Uterus (tissue), 4 donors: ENCODE results near the gene IFI6. TPM values are rescaled to one million over a fixed set of nuclear protein-coding genes. Genes with fewer than 3 reads are reported as not detected.

Experiments
- DNase-seq, 2 donors: peaks; one replicate each; pipeline ENCODE4 v3.0.0-alpha.2; 2019 to 2020
- H3K27ac ChIP-seq, 2 donors: fragments of 200-600 bp; sonication (generic); 1 replicate in 1 of 2; 2 replicates in 1 of 2; pipeline ENCODE4 v1.5.1; 2016 to 2018
- H3K27me3 ChIP-seq, 2 donors: fragments of 200-600 bp; sonication (generic); one replicate each; pipeline ENCODE4 v1.5.1; 2018 to 2019; ENCODE audit warnings: control low read depth in 1 of 2
- H3K36me3 ChIP-seq, 2 donors: fragments of 200-600 bp; sonication (generic); one replicate each; pipeline ENCODE4 v1.5.1; 2019; ENCODE audit warnings: control low read depth in 1 of 2
- H3K4me1 ChIP-seq, 2 donors: fragments of 200-600 bp; sonication (generic); one replicate each; pipeline ENCODE4 v1.5.1; 2018 to 2019; ENCODE audit warnings: control low read depth in 1 of 2
- H3K4me3 ChIP-seq, 2 donors: fragments of 200-600 bp; sonication (generic); 1 replicate in 1 of 2; 2 replicates in 1 of 2; pipeline ENCODE4 v1.5.1; 2018 to 2019; ENCODE audit warnings: mild to moderate bottlenecking in 1 of 2
- H3K9me3 ChIP-seq, 2 donors: fragments of 200-600 bp; sonication (generic); one replicate each; pipeline ENCODE4 v1.5.1; 2019; ENCODE audit warnings: control low read depth in 1 of 2
- CTCF ChIP-seq, 4 experiments: fragments of 200-600 bp in 2 of 4; fragments of 450-650 bp in 2 of 4; sonication (generic) in 2 of 4; IDR thresholded peaks; one replicate each; pipeline ENCODE4 v1.5.1; 2016 to 2019; ENCODE audit warnings: antibody characterized with exemption in 4 of 4, mild to moderate bottlenecking in 2 of 4, moderate library complexity in 1 of 4
- POLR2A ChIP-seq, 2 donors: fragments of 450-650 bp; IDR thresholded peaks; one replicate each; pipeline ENCODE4 v1.6.1; 2016; ENCODE audit warnings: antibody characterized with exemption in 2 of 2, mild to moderate bottlenecking in 1 of 2, moderate library complexity in 1 of 2
- intact Hi-C: fragments of 100-400 bp; cut with DNase I; formaldehyde crosslinking; loops from one replicate; pipeline ENCODE4 v1.15.1; 2023; ENCODE audit warnings: low total_unique reads
- total RNA-seq, 4 donors: library from RNA; depleted of rRNA in 3 of 4; stranded (reverse); fragments of >200 nt in 3 of 4; gene quantifications; one replicate each; pipeline versions ENCODE4 v1.1.0 to v1.2.4, GENCODE V29; 2014 to 2023
- donor health status: DM: yes; HTN: yes; CAD: no.

IFI6 gene
- total RNA-seq, 4 donors from 2014 or later: 64.4 to 103 (median 79.5) TPM

GRCh38 chr1:27648602-27649305 lies 23.2 kb downstream of the IFI6 start:
- Histone ChIP-seq H3K36me3 (no peaks in the 10 kb centered on the region), H3K27me3 (no peaks in the 10 kb centered on the region), H3K4me1 (no peaks in the 10 kb centered on the region), H3K4me3 (no peak overlapping the region), H3K27ac (no peak overlapping the region), H3K9me3 (no peaks in the 10 kb centered on the region)
- no peak for DNase-seq
- TF ChIP-seq CTCF (IDR thresholded peaks at IDR 0.05) (no peak), POLR2A (IDR thresholded peaks at IDR 0.05) (no peak)
- intact Hi-C loops: no loop called here

- no peaks in the 10 kb centered on the region for H3K4me1 ChIP-seq
- TF ChIP-seq CTCF (IDR thresholded peaks at IDR 0.05) (no peak), POLR2A (IDR thresholded peaks at IDR 0.05) (no peak)
- no peak overlapping the region for H3K4me3 ChIP-seq
- no peaks in the 10 kb centered on the region for H3K36me3 ChIP-seq
- no peak for DNase-seq
- intact Hi-C loops: no loop called here
- no peaks in the 10 kb centered on the region for H3K27me3 ChIP-seq
- H3K27ac ChIP-seq: no peak overlapping the region
- no peaks in the 10 kb centered on the region for H3K9me3 ChIP-seq
Observed at GRCh38 chr1:27647328-27647727, 24.7 kb downstream of the IFI6 start.

- Histone ChIP-seq H3K4me1 (no peaks in the 10 kb centered on the region), H3K27me3 (no peaks in the 10 kb centered on the region), H3K27ac (no peak overlapping the region), H3K36me3 (no peaks in the 10 kb centered on the region), H3K4me3 (no peak overlapping the region), H3K9me3 (no peaks in the 10 kb centered on the region)
- no peak for DNase-seq
- TF ChIP-seq CTCF (IDR thresholded peaks at IDR 0.05) (no peak), POLR2A (IDR thresholded peaks at IDR 0.05) (no peak)
- intact Hi-C loops: no loop called here
Observed at GRCh38 chr1:27646676-27647075, 25.3 kb downstream of the IFI6 start.

GRCh38 chr1:27645071-27645415 lies 26.9 kb downstream of the IFI6 start:
- no peaks in the 10 kb centered on the region for H3K27me3 ChIP-seq
- no peak overlapping the region for H3K27ac ChIP-seq
- intact Hi-C loops: no loop called here
- no peaks in the 10 kb centered on the region for H3K36me3 ChIP-seq
- H3K9me3 ChIP-seq: no peaks in the 10 kb centered on the region
- no peak for TF ChIP-seq CTCF (IDR thresholded peaks at IDR 0.05)
- no peak for TF ChIP-seq POLR2A (IDR thresholded peaks at IDR 0.05)
- no peak overlapping the region for H3K4me3 ChIP-seq
- no peaks in the 10 kb centered on the region for H3K4me1 ChIP-seq
- DNase-seq: no peak

- Histone ChIP-seq H3K4me3 (no peak overlapping the region), H3K4me1 (no peaks in the 10 kb centered on the region)
Observed at GRCh38 chr1:27644369-27645070, 27.5 kb downstream of the IFI6 start.

More at GRCh38 chr1:27644369-27645070, 27.5 kb downstream of the IFI6 start:
- no peak for DNase-seq
- Histone ChIP-seq H3K27me3 (no peaks in the 10 kb centered on the region), H3K27ac (no peak overlapping the region), H3K36me3 (no peaks in the 10 kb centered on the region), H3K9me3 (no peaks in the 10 kb centered on the region)
- TF ChIP-seq POLR2A (IDR thresholded peaks at IDR 0.05) (no peak), CTCF (IDR thresholded peaks at IDR 0.05) (no peak)
- intact Hi-C loops: no loop called here
